Liver (tissue), 9 donors: ENCODE results near the gene PPCS. TPM values are rescaled to one million over a fixed set of nuclear protein-coding genes. Genes with fewer than 3 reads are reported as not detected.

Experiments
- DNase-seq: peaks from one replicate; pipeline ENCODE4 v3.0.0-alpha.2; 2017; ENCODE audit warnings: low spot score
- H3K27ac ChIP-seq, 2 donors: one replicate each; pipeline ENCODE4 v1.7.0; 2013; ENCODE audit warnings: inconsistent platforms in 2 of 2, low read length in 2 of 2, control low read depth in 1 of 2, low read depth in 1 of 2, mild to moderate bottlenecking in 1 of 2
- H3K27me3 ChIP-seq, 4 donors: one replicate each; pipeline versions ENCODE4 v1.6.1 to v1.7.0; 2013; ENCODE audit warnings: low read length in 3 of 4, inconsistent platforms in 1 of 4, mild to moderate bottlenecking in 1 of 4, moderate library complexity in 1 of 4; ENCODE audit not compliant: control insufficient read depth in 4 of 4, insufficient read depth in 4 of 4
- H3K36me3 ChIP-seq, 4 donors: one replicate each; pipeline versions ENCODE4 v1.6.1 to v1.7.0; 2013; ENCODE audit warnings: low read length in 3 of 4, mild to moderate bottlenecking in 3 of 4, low read depth in 1 of 4, moderate library complexity in 1 of 4; ENCODE audit not compliant: control insufficient read depth in 4 of 4, insufficient read depth in 3 of 4
- H3K4me1 ChIP-seq, 4 donors: one replicate each; pipeline versions ENCODE4 v1.6.1 to v1.7.0; 2013; ENCODE audit warnings: low read length in 3 of 4, mild to moderate bottlenecking in 3 of 4, moderate library complexity in 1 of 4; ENCODE audit not compliant: control insufficient read depth in 4 of 4, insufficient read depth in 4 of 4
- H3K4me3 ChIP-seq, 3 donors: one replicate each; pipeline versions ENCODE4 v1.6.1 to v1.7.0; 2013; ENCODE audit warnings: low read length in 3 of 3, control low read depth in 1 of 3, low read depth in 1 of 3, mild to moderate bottlenecking in 1 of 3
- H3K9ac ChIP-seq, 2 donors: one replicate each; pipeline ENCODE4 v1.7.0; 2013; ENCODE audit warnings: low read length in 2 of 2, mild to moderate bottlenecking in 2 of 2, moderate library complexity in 2 of 2, control low read depth in 1 of 2, low read depth in 1 of 2
- H3K9me3 ChIP-seq, 4 donors: one replicate each; pipeline versions ENCODE4 v1.6.1 to v1.7.0; 2013; ENCODE audit warnings: low read length in 3 of 4; ENCODE audit not compliant: control insufficient read depth in 4 of 4
- EGR1 ChIP-seq, 2 donors: IDR thresholded peaks; 2 replicates each; pipeline ENCODE4 v1.6.1; 2016 to 2018; ENCODE audit warnings: antibody characterized with exemption in 2 of 2, low read depth in 2 of 2
- FOXA1 ChIP-seq: IDR thresholded peaks from 2 replicates; pipeline ENCODE4 v1.6.1; 2016; ENCODE audit warnings: antibody characterized with exemption
- FOXA2 ChIP-seq: IDR thresholded peaks from 2 replicates; pipeline ENCODE4 v1.6.1; 2016; ENCODE audit warnings: antibody characterized with exemption
- GABPA ChIP-seq, 2 donors: IDR thresholded peaks in 1 of 2; conservative IDR thresholded peaks in 1 of 2; 2 replicates each; pipeline ENCODE4 v1.6.1; 2016; ENCODE audit warnings: antibody characterized with exemption in 2 of 2, mild to moderate bottlenecking in 1 of 2, moderate library complexity in 1 of 2
- HNF4A ChIP-seq, 2 donors: conservative IDR thresholded peaks; 2 replicates each; pipeline ENCODE4 v1.6.1; 2016; ENCODE audit warnings: antibody characterized with exemption in 2 of 2, mild to moderate bottlenecking in 2 of 2
- HNF4G ChIP-seq: IDR thresholded peaks from 2 replicates; pipeline ENCODE4 v1.6.1; 2016; ENCODE audit warnings: antibody characterized with exemption
- JUND ChIP-seq, 2 donors: IDR thresholded peaks; 2 replicates each; pipeline ENCODE4 v1.6.1; 2016; ENCODE audit warnings: antibody characterized with exemption in 2 of 2
- NR2F2 ChIP-seq: IDR thresholded peaks from 2 replicates; pipeline ENCODE4 v1.6.1; 2016; ENCODE audit warnings: antibody characterized with exemption
- RAD21 ChIP-seq, 2 donors: IDR thresholded peaks; 2 replicates each; pipeline ENCODE4 v1.6.1; 2016; ENCODE audit warnings: antibody characterized with exemption in 2 of 2, mild to moderate bottlenecking in 2 of 2
- RXRA ChIP-seq, 2 donors: IDR thresholded peaks; 2 replicates each; pipeline ENCODE4 v1.6.1; 2017 to 2018; ENCODE audit warnings: antibody characterized with exemption in 2 of 2, mild to moderate bottlenecking in 1 of 2
- SP1 ChIP-seq: IDR thresholded peaks from 2 replicates; pipeline ENCODE4 v1.6.1; 2018; ENCODE audit warnings: antibody characterized with exemption, mild to moderate bottlenecking
- TAF1 ChIP-seq: conservative IDR thresholded peaks from 2 replicates; pipeline ENCODE4 v1.6.1; 2016; ENCODE audit warnings: antibody characterized with exemption, mild to moderate bottlenecking
- YY1 ChIP-seq: IDR thresholded peaks from 2 replicates; pipeline ENCODE4 v1.6.1; 2016; ENCODE audit warnings: antibody characterized with exemption, mild to moderate bottlenecking
- WGBS: extraction: QIAGEN DNeasy Blood & Tissue Kit; methylation state at CpG from one replicate; pipeline ENCODE4 v1.1.7; 2013; 5-methylcytosine and 5-hydroxymethylcytosine counted together
- polyA plus RNA-seq, 2 donors: library from polyadenylated mRNA; stranded (reverse) in 1 of 2; unstranded in 1 of 2; fragments of 200-250 nt in 1 of 2; fragments of >200 nt in 1 of 2; fragmentation: Nextera tagmentation in 1 of 2; extraction: Ambion mirVana in 1 of 2; gene quantifications; one replicate each; pipeline versions ENCODE4 v1.2.1 to v1.2.3, GENCODE V29; 2013 to 2015
- total RNA-seq, 2 donors: library from RNA; depleted of rRNA; stranded (reverse); fragments of >200 nt; gene quantifications; one replicate each; pipeline ENCODE4 v1.2.3, GENCODE V29; 2014
- TF ChIP-seq, protein P1 (sequence below): IDR thresholded peaks from 2 replicates; pipeline ENCODE4 v1.6.1; 2016; ENCODE audit warnings: antibody characterized with exemption
- TF ChIP-seq, protein P2 (sequence below): fragments of 150-350 bp; IDR thresholded peaks from 2 replicates; pipeline ENCODE4 v1.5.1; 2017; ENCODE audit warnings: improper control_type of control experiment, low read depth, low read length; ENCODE audit not compliant: missing input control
- TF ChIP-seq, protein P3 (sequence below): IDR thresholded peaks from 2 replicates; pipeline ENCODE4 v1.6.1; 2016; ENCODE audit warnings: antibody characterized with exemption
- TF ChIP-seq, protein P4 (sequence below): IDR thresholded peaks from 2 replicates; pipeline ENCODE4 v1.6.1; 2016; ENCODE audit warnings: antibody characterized with exemption
- TF ChIP-seq, protein P5 (sequence below): IDR thresholded peaks from 2 replicates; pipeline ENCODE4 v1.6.1; 2016; ENCODE audit warnings: antibody characterized with exemption, mild to moderate bottlenecking
- donor health status: healthy.
- donor health status: healthy.
- donor health status: healthy.
- donor health status: healthy.
- donor health status: healthy.

Gene PPCS
- total and polyA plus RNA-seq, 4 donors: 22.2 to 65.4 (median 36.0) TPM

DNA sequence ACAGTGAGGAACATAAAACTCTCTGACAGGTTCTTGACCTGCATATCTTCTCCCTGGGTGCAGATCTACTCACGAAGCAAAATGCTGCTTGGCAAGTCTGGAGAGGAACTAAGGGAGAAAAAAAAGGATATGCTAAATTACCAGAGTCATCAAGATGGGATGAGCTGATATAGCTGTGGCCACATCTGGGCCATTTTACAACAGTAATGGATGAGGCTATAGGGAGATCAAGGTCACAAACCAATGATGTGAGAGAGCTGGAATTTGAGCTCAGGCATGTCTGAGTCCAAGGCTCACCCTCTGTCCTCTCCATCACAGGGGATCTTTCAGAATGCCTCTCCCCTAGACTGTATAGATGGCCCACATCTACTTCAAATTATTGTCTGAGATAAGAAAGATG is 26.7 kb upstream of the PPCS start (continued):
- TF ChIP-seq EGR1 (IDR thresholded peaks at IDR 0.05; ENCODE audit: low read depth in 2 of 2) (no peak), GABPA (IDR thresholded peaks at IDR 0.05 in 1 of 2, conservative IDR thresholded peaks at IDR 0.05 in 1 of 2) (no peak), FOXA1 (no peak)

DNA sequence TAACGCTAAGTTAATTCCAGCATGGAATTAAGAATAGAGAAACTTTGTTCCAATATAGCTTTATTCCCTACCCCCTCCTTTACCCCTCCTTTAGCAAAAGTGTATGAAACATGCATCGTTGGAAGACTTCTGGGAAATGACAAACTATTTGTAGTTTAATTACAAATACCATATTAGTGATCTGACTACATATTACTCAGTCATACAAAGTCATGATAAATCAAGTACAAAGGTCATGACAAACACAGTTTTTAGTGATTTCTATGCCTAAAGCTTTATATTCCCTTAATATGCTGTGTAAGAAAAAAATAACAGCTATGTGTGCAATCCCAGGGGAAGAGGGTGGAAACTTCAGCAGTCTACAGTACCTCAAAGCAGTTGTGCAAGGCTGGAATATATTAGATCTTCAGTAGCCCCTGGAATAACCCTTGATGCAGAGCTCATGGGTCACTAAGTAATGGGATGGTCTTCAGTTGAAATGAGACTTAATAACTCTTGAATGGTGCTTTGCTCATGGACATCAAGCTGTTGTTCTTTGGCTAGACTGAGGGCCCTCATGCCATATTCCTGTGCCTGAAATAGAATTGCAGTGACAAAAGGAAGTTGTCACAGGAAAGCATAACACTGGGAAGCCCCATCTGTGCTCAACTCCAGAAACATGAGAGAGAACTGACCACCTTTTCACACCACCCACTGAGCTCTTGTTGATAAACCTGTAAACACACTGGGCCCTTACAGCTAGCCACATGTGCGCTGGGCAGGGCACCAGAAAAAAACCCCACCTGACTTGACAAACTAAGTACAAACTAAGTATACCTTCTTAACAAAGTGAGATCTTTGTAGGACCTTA is 25.8 kb upstream of the PPCS start:
- H3K4me3 ChIP-seq: no peak overlapping the region
- H3K36me3 ChIP-seq: peaks cover 0 to 4% (median 3%) of the 10 kb centered on the region in 4 donors
- no peaks in the 10 kb centered on the region for H3K27me3 ChIP-seq
- DNase-seq: no peak
- WGBS: 90% methylated on average over 3 of the region's 3 CpGs
- no peak overlapping the region for H3K27ac ChIP-seq
- peaks cover 0 to 17% (median 16%) of the 10 kb centered on the region in 4 donors for H3K4me1 ChIP-seq
- no peak overlapping the region for H3K9ac ChIP-seq
- no peaks in the 10 kb centered on the region for H3K9me3 ChIP-seq
- TF ChIP-seq, protein P1, sequence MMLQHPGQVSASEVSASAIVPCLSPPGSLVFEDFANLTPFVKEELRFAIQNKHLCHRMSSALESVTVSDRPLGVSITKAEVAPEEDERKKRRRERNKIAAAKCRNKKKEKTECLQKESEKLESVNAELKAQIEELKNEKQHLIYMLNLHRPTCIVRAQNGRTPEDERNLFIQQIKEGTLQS: no peak
- TF ChIP-seq, protein P2, sequence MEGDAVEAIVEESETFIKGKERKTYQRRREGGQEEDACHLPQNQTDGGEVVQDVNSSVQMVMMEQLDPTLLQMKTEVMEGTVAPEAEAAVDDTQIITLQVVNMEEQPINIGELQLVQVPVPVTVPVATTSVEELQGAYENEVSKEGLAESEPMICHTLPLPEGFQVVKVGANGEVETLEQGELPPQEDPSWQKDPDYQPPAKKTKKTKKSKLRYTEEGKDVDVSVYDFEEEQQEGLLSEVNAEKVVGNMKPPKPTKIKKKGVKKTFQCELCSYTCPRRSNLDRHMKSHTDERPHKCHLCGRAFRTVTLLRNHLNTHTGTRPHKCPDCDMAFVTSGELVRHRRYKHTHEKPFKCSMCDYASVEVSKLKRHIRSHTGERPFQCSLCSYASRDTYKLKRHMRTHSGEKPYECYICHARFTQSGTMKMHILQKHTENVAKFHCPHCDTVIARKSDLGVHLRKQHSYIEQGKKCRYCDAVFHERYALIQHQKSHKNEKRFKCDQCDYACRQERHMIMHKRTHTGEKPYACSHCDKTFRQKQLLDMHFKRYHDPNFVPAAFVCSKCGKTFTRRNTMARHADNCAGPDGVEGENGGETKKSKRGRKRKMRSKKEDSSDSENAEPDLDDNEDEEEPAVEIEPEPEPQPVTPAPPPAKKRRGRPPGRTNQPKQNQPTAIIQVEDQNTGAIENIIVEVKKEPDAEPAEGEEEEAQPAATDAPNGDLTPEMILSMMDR: no peak
- TF ChIP-seq, protein P3, sequence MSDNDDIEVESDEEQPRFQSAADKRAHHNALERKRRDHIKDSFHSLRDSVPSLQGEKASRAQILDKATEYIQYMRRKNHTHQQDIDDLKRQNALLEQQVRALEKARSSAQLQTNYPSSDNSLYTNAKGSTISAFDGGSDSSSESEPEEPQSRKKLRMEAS: no peak
- TF ChIP-seq NR2F2 (no peak), FOXA2 (no peak), YY1 (no peak), HNF4G (no peak), GABPA (IDR thresholded peaks at IDR 0.05 in 1 of 2, conservative IDR thresholded peaks at IDR 0.05 in 1 of 2) (no peak), TAF1 (no peak), JUND (IDR thresholded peaks at IDR 0.05) (no peak), RAD21 (IDR thresholded peaks at IDR 0.05) (no peak), RXRA (IDR thresholded peaks at IDR 0.05) (no peak), SP1 (no peak), EGR1 (IDR thresholded peaks at IDR 0.05; ENCODE audit: low read depth in 2 of 2) (no peak), FOXA1 (no peak), HNF4A (conservative IDR thresholded peaks at IDR 0.05) (no peak)
- TF ChIP-seq, protein P4, sequence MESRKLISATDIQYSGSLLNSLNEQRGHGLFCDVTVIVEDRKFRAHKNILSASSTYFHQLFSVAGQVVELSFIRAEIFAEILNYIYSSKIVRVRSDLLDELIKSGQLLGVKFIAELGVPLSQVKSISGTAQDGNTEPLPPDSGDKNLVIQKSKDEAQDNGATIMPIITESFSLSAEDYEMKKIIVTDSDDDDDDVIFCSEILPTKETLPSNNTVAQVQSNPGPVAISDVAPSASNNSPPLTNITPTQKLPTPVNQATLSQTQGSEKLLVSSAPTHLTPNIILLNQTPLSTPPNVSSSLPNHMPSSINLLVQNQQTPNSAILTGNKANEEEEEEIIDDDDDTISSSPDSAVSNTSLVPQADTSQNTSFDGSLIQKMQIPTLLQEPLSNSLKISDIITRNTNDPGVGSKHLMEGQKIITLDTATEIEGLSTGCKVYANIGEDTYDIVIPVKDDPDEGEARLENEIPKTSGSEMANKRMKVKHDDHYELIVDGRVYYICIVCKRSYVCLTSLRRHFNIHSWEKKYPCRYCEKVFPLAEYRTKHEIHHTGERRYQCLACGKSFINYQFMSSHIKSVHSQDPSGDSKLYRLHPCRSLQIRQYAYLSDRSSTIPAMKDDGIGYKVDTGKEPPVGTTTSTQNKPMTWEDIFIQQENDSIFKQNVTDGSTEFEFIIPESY: no peak
- TF ChIP-seq, protein P5, sequence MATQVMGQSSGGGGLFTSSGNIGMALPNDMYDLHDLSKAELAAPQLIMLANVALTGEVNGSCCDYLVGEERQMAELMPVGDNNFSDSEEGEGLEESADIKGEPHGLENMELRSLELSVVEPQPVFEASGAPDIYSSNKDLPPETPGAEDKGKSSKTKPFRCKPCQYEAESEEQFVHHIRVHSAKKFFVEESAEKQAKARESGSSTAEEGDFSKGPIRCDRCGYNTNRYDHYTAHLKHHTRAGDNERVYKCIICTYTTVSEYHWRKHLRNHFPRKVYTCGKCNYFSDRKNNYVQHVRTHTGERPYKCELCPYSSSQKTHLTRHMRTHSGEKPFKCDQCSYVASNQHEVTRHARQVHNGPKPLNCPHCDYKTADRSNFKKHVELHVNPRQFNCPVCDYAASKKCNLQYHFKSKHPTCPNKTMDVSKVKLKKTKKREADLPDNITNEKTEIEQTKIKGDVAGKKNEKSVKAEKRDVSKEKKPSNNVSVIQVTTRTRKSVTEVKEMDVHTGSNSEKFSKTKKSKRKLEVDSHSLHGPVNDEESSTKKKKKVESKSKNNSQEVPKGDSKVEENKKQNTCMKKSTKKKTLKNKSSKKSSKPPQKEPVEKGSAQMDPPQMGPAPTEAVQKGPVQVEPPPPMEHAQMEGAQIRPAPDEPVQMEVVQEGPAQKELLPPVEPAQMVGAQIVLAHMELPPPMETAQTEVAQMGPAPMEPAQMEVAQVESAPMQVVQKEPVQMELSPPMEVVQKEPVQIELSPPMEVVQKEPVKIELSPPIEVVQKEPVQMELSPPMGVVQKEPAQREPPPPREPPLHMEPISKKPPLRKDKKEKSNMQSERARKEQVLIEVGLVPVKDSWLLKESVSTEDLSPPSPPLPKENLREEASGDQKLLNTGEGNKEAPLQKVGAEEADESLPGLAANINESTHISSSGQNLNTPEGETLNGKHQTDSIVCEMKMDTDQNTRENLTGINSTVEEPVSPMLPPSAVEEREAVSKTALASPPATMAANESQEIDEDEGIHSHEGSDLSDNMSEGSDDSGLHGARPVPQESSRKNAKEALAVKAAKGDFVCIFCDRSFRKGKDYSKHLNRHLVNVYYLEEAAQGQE: no peak
